ENCODE results near the gene CMKLR1. TPM values are rescaled to one million over a fixed set of nuclear protein-coding genes. Genes with fewer than 3 reads are reported as not detected.
A peak's percentile ranks its signal among the peaks of the same experiment; 100 is the strongest.

The CMKLR1 gene
- polyA plus RNA-seq, 3 donors = 7.5 to 11.6 (median 7.9) TPM

GRCh38 chr12:108333898-108334699, 5.0 kb downstream of the CMKLR1 start:
- H3K36me3 Mint-ChIP-seq = peaks cover 2 to 8% of the 10 kb centered on the region in 2 donors
- peaks cover 81% of the 10 kb centered on the region for H3K4me1 Mint-ChIP-seq
- TF ChIP-seq, protein P1, sequence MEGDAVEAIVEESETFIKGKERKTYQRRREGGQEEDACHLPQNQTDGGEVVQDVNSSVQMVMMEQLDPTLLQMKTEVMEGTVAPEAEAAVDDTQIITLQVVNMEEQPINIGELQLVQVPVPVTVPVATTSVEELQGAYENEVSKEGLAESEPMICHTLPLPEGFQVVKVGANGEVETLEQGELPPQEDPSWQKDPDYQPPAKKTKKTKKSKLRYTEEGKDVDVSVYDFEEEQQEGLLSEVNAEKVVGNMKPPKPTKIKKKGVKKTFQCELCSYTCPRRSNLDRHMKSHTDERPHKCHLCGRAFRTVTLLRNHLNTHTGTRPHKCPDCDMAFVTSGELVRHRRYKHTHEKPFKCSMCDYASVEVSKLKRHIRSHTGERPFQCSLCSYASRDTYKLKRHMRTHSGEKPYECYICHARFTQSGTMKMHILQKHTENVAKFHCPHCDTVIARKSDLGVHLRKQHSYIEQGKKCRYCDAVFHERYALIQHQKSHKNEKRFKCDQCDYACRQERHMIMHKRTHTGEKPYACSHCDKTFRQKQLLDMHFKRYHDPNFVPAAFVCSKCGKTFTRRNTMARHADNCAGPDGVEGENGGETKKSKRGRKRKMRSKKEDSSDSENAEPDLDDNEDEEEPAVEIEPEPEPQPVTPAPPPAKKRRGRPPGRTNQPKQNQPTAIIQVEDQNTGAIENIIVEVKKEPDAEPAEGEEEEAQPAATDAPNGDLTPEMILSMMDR (IDR thresholded peaks at IDR 0.05) = no peak
- Histone ChIP-seq H3K4me2 (replicated peaks; ENCODE audit: extremely low read depth, low read length, poor library complexity, severe bottlenecking) (peak overlapping the region; percentile 6), H3K27me3 (ENCODE audit: control insufficient read depth in 2 of 2, insufficient read depth in 2 of 2, low read length in 2 of 2) (no peaks in the 10 kb centered on the region), H4K20me1 (ENCODE audit: insufficient read depth, low read length) (no peaks in the 10 kb centered on the region), H3K4me3 (replicated peaks in 1 of 3; ENCODE audit: low read depth in 2 of 3, low read length in 3 of 3) (peak overlapping the region in 1 of 3 experiments; percentile 18), H3K9ac (ENCODE audit: insufficient read depth, low read length, poor library complexity, severe bottlenecking) (peak overlapping the region; percentile 42), H3K79me2 (ENCODE audit: insufficient read depth, low read length) (peaks cover 2% of the 10 kb centered on the region), H3K9me3 (replicated peaks in 1 of 2; ENCODE audit: control insufficient read depth in 1 of 2, insufficient read depth in 1 of 2, low read length in 2 of 2) (no peaks in the 10 kb centered on the region), H3K27ac (ENCODE audit: low read depth in 1 of 2, low read length in 2 of 2) (peak overlapping the region; percentile 90 to 95), H3K36me3 (replicated peaks in 1 of 2; ENCODE audit: control insufficient read depth in 1 of 2, insufficient read depth in 2 of 2, low read length in 2 of 2) (peaks cover 0 to 10% of the 10 kb centered on the region in 2 donors), H2AFZ (ENCODE audit: insufficient read depth, low read depth, low read length, poor library complexity, severe bottlenecking) (no peak overlapping the region), H3K4me1 (ENCODE audit: control insufficient read depth in 1 of 2, insufficient read depth in 2 of 2, low read length in 2 of 2) (peaks cover 65 to 84% of the 10 kb centered on the region in 2 donors)
- peak; percentile 57 to 97 (median 70) for DNase-seq
- no peaks in the 10 kb centered on the region for H3K9me3 Mint-ChIP-seq
- H3K27ac Mint-ChIP-seq = peak overlapping the region; percentile 94 to 99 (median 97)
- peaks cover 0 to 3% (median 3%) of the 10 kb centered on the region in 3 donors for H3K27me3 Mint-ChIP-seq (ENCODE audit: low read depth in 3 of 3)
- intact Hi-C loops (cut with micrococcal nuclease) = loop anchor here in 1 of 2 donors (2.0 kb wide), 1 partner anchor 21 kb away; no protein-coding TSS in a partner anchor
- H3K4me3 Mint-ChIP-seq = peak overlapping the region in 1 of 2 donors; percentile 53
- 98% methylated on average over 6 of the region's 10 CpGs for WGBS (ENCODE audit: insufficient coverage)

- Histone ChIP-seq H2AFZ (ENCODE audit: insufficient read depth, low read depth, low read length, poor library complexity, severe bottlenecking) (no peak overlapping the region), H3K4me2 (replicated peaks; ENCODE audit: extremely low read depth, low read length, poor library complexity, severe bottlenecking) (peak overlapping the region; percentile 6), H3K9me3 (replicated peaks in 1 of 2; ENCODE audit: control insufficient read depth in 1 of 2, insufficient read depth in 1 of 2, low read length in 2 of 2) (no peaks in the 10 kb centered on the region), H3K4me3 (replicated peaks in 1 of 3; ENCODE audit: low read depth in 2 of 3, low read length in 3 of 3) (peak overlapping the region in 1 of 3 experiments; percentile 18), H3K27ac (ENCODE audit: low read depth in 1 of 2, low read length in 2 of 2) (peak overlapping the region; percentile 90 to 95), H4K20me1 (ENCODE audit: insufficient read depth, low read length) (no peaks in the 10 kb centered on the region), H3K9ac (ENCODE audit: insufficient read depth, low read length, poor library complexity, severe bottlenecking) (peak overlapping the region; percentile 42), H3K79me2 (ENCODE audit: insufficient read depth, low read length) (peaks cover 2% of the 10 kb centered on the region), H3K4me1 (ENCODE audit: control insufficient read depth in 1 of 2, insufficient read depth in 2 of 2, low read length in 2 of 2) (peaks cover 63 to 78% of the 10 kb centered on the region in 2 donors), H3K27me3 (ENCODE audit: control insufficient read depth in 2 of 2, insufficient read depth in 2 of 2, low read length in 2 of 2) (no peaks in the 10 kb centered on the region), H3K36me3 (replicated peaks in 1 of 2; ENCODE audit: control insufficient read depth in 1 of 2, insufficient read depth in 2 of 2, low read length in 2 of 2) (peaks cover 0 to 10% of the 10 kb centered on the region in 2 donors)
- Mint-ChIP-seq H3K27me3 (ENCODE audit: low read depth in 3 of 3) (peaks cover 0 to under 1% (median 0%) of the 10 kb centered on the region in 3 donors), H3K4me3 (peak overlapping the region in 1 of 2 donors; percentile 47), H3K9me3 (no peaks in the 10 kb centered on the region), H3K4me1 (peaks cover 80% of the 10 kb centered on the region), H3K36me3 (peaks cover 0 to 11% of the 10 kb centered on the region in 2 donors), H3K27ac (peak overlapping the region; percentile 94 to 99 (median 97))
- TF ChIP-seq, protein P1 (IDR thresholded peaks at IDR 0.05) = no peak
- intact Hi-C loops (cut with micrococcal nuclease) = no loop called here
- WGBS (ENCODE audit: insufficient coverage) = 0% methylated on average over 2 of the region's 3 CpGs
- DNase-seq = peak; percentile 96 to 99 (median 98)
Measured at GRCh38 chr12:108332791-108333382, 6.2 kb downstream of the CMKLR1 start.
